Adipose tissue (tissue), 3 donors: Measurements from ENCODE around the gene CEACAM3. TPM values are rescaled to one million over a fixed set of nuclear protein-coding genes. Genes with fewer than 3 reads are reported as not detected.

ENCODE experiments used
- H3K27ac ChIP-seq: one replicate; pipeline ENCODE4 v1.5.1; 2013; ENCODE audit warnings: low read depth, low read length
- WGBS, 3 donors: extraction: QIAGEN DNeasy Blood & Tissue Kit; methylation state at CpG; one replicate each; pipeline ENCODE4 v1.1.7; 2013; 5-methylcytosine and 5-hydroxymethylcytosine counted together
- polyA plus RNA-seq, 3 donors: library from polyadenylated mRNA; stranded (reverse); fragments of 200-250 nt; gene quantifications; one replicate each; pipeline ENCODE4 v1.2.3, GENCODE V29; 2013
- donor health status: healthy with polysubstance abuse.
- donor health status: Bipolar disorder and iron deficiency.
- donor health status: healthy.

The CEACAM3 gene
- polyA plus RNA-seq, 3 donors = 0.07 to 2.0 (median 1.5) TPM

DNA sequence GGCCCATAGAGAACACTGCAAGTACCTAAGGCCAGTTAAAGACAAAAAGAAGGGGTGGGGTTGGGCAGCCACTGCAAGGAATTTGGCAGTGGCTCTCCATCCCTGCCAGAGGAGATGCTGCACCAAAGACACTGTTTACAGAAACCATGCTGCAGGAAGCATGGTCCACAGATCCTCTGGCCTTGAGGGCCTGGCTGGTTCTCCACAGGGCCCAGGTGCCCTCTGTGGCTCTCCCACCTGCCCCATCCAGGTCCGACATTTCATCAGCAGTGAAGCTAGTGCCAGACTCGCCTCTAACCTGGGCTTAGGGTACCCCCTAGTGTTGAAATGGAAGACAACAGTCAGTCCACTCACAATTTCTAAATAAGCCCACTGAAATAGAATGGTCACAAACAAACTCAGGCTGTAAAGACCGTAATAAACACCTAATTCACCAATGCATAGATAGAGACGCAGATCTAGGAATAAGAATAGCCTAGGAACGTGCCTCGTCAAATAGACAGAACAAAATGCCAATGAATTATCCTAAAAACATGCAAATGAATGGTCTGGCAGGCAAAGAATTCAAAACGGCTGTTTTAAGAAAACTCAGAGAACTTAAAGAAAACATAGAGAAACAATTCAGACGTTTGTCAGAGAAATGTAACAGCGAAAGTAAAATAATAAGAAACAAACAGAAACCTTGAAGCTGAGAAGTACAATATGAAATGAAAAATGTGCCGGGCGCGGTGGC is 24.8 kb downstream of the CEACAM3 start:
- H3K27ac ChIP-seq = no peak overlapping the region
- 32 to 38% (median 37%) methylated on average over 12 of the region's 12 CpGs for WGBS, 3 donors

- WGBS, 3 donors = 44 to 61% (median 56%) methylated on average over 13 of the region's 13 CpGs
- H3K27ac ChIP-seq = no peak overlapping the region
These were observed 41.8 kb downstream of the CEACAM3 start for GRCh38 chr19:41837981-41838708.

GRCh38 chr19:41839211-41839610 is 42.8 kb downstream of the CEACAM3 start:
- H3K27ac ChIP-seq = no peak overlapping the region
- 43 to 70% (median 58%) methylated on average over 2 of the region's 2 CpGs for WGBS, 3 donors

DNA sequence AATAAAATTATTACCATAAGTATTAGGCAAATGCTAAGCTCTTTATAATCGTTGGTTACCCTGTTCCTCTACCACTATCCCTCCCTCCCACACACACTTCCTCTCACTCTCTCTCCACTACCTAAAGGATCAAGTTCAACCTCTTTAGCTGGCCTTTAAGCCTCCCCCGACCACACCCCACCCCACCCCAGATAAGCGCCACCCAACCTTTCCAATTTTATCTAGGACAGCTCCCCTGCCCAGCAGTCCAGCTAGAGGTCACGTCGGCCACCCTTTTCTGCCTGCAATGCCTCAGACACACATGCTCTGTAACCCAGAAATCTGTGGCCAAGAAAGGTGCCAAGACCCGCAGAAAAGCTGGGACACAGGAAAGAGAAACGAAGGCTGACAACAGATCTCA is 47.0 kb downstream of the CEACAM3 start:
- 46 to 60% (median 58%) methylated on average over 7 of the region's 7 CpGs for WGBS, 3 donors
- H3K27ac ChIP-seq = no peak overlapping the region

GRCh38 chr19:41844601-41845000 is 48.2 kb downstream of the CEACAM3 start, which contains the start of gene LYPD4:
TSS of gene LYPD4 (minus strand) at chr19:41844683. CDS start at chr19:41839285, 5,398 bp downstream.
- 79 to 88% (median 84%) methylated on average over 30 of the region's 30 CpGs for WGBS, 3 donors
- no peak within 1 kb of the TSS for H3K27ac ChIP-seq

DNA sequence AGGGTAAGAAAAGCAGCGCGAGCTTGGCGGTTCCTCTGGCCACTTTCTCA is 48.4 kb downstream of the CEACAM3 start, which contains the start of gene DMRTC2:
Gene DMRTC2, plus strand, starts transcription at position 42 of the 50 bp plus-strand sequence. CDS start 2,387 bp downstream, outside the sequence.
- H3K27ac ChIP-seq = no peak within 1 kb of the TSS
- WGBS, 3 donors = 98 to 100% (median 100%) methylated on average over 3 of the region's 3 CpGs

DNA sequence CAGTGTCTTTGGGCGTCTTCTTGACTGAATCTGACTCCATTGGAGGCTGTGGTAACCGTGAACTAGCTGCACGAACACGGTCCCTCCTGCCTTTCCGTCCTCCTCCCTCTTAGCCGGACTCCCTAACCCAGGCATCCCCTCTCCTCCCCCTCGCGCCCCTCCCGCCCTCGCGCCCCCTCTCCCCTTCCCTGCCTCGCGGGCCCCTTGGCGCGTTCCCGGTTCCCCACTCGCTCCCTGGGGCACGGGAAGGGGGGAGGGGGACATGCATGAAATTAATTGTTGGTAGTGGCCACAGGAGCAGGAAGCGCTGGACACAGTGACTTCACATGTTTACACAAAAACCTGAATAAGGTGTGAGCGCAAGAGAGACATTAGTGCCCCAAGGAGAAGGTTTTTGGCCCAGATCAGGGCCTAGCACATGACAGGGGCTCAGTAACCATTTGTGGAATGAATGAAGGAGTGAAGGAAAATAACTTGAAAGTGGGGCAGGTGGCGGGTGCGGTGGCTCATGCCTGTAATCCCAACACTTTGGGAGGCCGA is 48.7 kb downstream of the CEACAM3 start:
- no peak overlapping the region for H3K27ac ChIP-seq
- 86 to 90% (median 89%) methylated on average over 23 of the region's 23 CpGs for WGBS, 3 donors

DNA sequence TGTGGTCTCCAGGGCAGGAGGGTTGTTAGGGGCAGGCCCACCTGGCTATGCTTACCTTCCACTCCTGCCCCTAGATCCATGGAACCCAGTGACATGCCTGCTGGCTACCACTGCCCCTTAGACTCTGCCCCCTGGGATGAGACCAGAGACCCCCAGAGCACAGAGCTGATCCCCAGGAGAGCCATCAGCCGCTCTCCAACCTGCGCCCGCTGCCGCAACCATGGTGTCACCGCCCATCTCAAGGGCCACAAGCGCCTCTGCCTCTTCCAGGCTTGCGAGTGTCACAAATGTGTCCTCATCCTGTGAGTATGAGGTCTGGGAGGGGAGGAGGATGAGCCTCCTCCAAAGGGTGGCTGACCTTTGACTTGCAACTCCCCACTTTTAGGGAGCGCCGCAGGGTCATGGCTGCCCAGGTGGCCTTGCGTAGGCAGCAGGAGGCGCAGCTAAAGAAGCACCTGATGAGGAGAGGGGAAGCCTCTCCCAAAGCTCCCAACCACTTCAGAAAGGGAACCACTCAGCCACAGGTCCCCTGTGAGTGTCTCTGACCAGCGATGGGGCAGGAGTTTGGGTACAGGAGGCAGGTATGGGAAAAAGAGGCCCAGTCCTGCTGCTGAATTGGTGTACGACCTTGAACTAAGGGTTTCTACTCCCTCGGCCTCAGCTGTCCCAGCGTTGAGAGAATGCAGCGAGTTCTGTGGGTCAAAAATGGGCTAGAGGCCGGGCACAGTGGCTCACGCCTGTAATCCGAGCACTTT is 51.1 kb downstream of the CEACAM3 start:
- H3K27ac ChIP-seq = no peak overlapping the region
- WGBS, 3 donors = 85 to 92% (median 90%) methylated on average over 19 of the region's 19 CpGs

DNA sequence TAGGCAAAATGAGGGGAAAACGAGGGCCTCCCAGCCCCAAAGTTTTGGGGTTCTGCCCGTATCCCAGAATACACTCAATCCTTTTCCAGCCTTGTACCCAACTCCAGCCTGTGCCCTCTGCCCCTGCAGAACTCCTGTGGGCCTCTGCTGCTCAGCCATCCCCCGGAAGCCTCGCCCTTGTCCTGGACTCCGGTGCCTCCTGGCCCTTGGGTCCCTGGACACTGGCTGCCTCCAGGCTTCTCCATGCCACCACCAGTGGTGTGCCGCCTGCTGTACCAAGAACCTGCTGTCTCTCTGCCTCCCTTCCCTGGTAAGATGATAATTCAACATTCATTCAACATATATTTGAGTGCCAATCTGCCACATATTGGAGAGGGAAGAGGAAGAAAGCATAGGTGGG is 52.3 kb downstream of the CEACAM3 start:
- WGBS, 3 donors = 80 to 86% (median 83%) methylated on average over 6 of the region's 6 CpGs
- no peak overlapping the region for H3K27ac ChIP-seq

- WGBS, 3 donors = 67 to 84% (median 81%) methylated on average over 2 of the region's 2 CpGs
- no peak overlapping the region for H3K27ac ChIP-seq
These were observed 52.7 kb downstream of the CEACAM3 start for GRCh38 chr19:41849067-41849466.

- 62 to 69% (median 66%) methylated on average over 5 of the region's 5 CpGs for WGBS, 3 donors
- H3K27ac ChIP-seq = no peak overlapping the region
These were observed 54.0 kb downstream of the CEACAM3 start for GRCh38 chr19:41850381-41850780.

- H3K27ac ChIP-seq = no peak overlapping the region
- 38 to 47% (median 39%) methylated on average over 4 of the region's 4 CpGs for WGBS, 3 donors
These were observed 55.1 kb downstream of the CEACAM3 start for GRCh38 chr19:41851456-41851855.

- H3K27ac ChIP-seq = no peak overlapping the region
- WGBS, 3 donors = 40 to 83% (median 68%) methylated on average over 2 of the region's 2 CpGs
These were observed 57.0 kb downstream of the CEACAM3 start for GRCh38 chr19:41853344-41853743.

- 46 to 56% (median 48%) methylated on average over 2 of the region's 2 CpGs for WGBS, 3 donors
- H3K27ac ChIP-seq = no peak overlapping the region
These were observed 57.4 kb downstream of the CEACAM3 start for GRCh38 chr19:41853768-41854167.

DNA sequence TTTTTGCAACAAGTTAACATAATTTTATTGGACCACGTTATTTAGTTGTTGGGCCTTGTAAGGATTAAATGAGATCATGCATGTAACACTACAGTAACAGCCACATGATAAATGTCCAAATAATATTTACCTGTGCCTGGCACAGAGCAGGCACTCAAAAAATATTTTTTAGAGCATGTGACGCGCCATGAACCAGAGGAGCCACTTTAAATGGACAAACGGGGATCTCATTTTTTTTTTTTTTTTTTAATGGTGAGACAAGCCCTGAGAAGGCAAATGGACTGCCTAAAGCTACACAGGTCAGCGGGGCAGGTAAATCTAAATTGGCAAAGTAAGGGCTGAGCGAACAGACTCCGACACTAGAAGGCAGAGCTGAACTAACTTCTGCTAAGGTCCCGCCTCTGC is 62.8 kb downstream of the CEACAM3 start:
- 0 to 6% (median 2%) methylated on average over 8 of the region's 8 CpGs for WGBS, 3 donors
- H3K27ac ChIP-seq = no peak overlapping the region

DNA sequence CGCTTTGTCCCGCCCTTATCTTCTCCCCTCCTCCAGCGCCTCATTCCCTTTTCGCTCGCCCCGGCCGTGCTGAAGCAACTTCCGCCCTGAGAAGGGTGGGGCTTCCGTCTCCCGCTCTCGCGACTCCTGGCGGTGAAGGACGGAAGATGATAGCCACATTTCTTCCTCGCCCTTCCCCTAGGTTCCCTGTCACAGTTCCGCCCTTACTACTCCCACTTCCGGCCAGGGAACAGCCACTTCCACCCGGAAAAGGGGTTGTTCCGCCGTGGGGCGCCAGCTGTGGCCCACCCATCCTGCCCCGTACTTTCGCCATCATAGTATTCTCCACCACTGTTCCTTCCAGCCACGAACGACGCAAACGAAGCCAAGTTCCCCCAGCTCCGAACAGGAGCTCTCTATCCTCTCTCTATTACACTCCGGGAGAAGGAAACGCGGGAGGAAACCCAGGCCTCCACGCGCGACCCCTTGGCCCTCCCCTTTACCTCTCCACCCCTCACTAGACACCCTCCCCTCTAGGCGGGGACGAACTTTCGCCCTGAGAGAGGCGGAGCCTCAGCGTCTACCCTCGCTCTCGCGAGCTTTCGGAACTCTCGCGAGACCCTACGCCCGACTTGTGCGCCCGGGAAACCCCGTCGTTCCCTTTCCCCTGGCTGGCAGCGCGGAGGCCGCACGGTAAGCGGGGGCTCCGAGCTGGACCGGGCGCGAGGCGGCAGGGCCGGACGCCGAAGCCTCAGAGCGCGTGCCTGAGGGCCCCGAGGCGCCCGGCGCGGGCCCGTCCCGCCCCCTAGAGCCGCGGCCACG is 63.4 kb downstream of the CEACAM3 start, which contains the start of gene RPS19:
Gene RPS19, plus strand, starts transcription at position 638 of the 801 bp plus-strand sequence. CDS start 520 bp downstream, outside the sequence.
- WGBS, 3 donors = 0% methylated on average over 68 to 76 of the region's 76 CpGs

GRCh38 chr19:41860419-41861115 is 64.2 kb downstream of the CEACAM3 start:
- WGBS, 3 donors = 0 to 1% (median 0%) methylated on average over 42 to 45 of the region's 45 CpGs

More for the DNA sequence above, 63.4 kb downstream of the CEACAM3 start, which contains the start of gene RPS19:
- H3K27ac ChIP-seq = peak within 1 kb of the TSS; percentile 71

More at GRCh38 chr19:41860419-41861115, 64.2 kb downstream of the CEACAM3 start:
- peak overlapping the region; percentile 71 for H3K27ac ChIP-seq
